ENCODE data around the gene DMD.

- TF ChIP-seq CTCF (conservative IDR thresholded peaks at IDR 0.05; ENCODE audit: low read length) (no peak), EZH2phosphoT487 (IDR thresholded peaks at IDR 0.05; ENCODE audit: borderline replicate concordance) (no peak)
Observed at GRCh38 chrX:31487951-31488350, 1723.4 kb downstream of the DMD start.
